NCI-H1092 (cell line): ENCODE results near the gene ITIH4.

ENCODE experiments used
- DNase-seq: peaks from one replicate; lab custom pipeline; 2025; lab: John Stamatoyannopoulos, UW

The ITIH4 gene

GRCh38 chr3:52830535-52831258 lies at the start of gene ITIH4:
Gene ITIH4 (minus strand): TSS chr3:52830672. CDS start chr3:52830642, 30 bp downstream.
- no peak for DNase-seq

- DNase-seq = no peak
Measured at GRCh38 chr3:52880047-52880446, 49.6 kb upstream of the ITIH4 start.

- no peak for DNase-seq
Measured at GRCh38 chr3:52879581-52879980, 49.1 kb upstream of the ITIH4 start.

GRCh38 chr3:52879090-52879489 lies 48.6 kb upstream of the ITIH4 start:
- no peak for DNase-seq

- DNase-seq = no peak
Measured at GRCh38 chr3:52877085-52877484, 46.6 kb upstream of the ITIH4 start.

- DNase-seq = no peak
Measured at GRCh38 chr3:52874864-52875587, 44.6 kb upstream of the ITIH4 start.

- no peak for DNase-seq
Measured at GRCh38 chr3:52874160-52874701, 43.8 kb upstream of the ITIH4 start.

- no peak for DNase-seq
Measured at GRCh38 chr3:52873433-52874159, 43.1 kb upstream of the ITIH4 start.

GRCh38 chr3:52872245-52872644 lies 41.8 kb upstream of the ITIH4 start:
- no peak for DNase-seq

- DNase-seq = no peak
Measured at GRCh38 chr3:52871761-52872160, 41.3 kb upstream of the ITIH4 start.

- no peak for DNase-seq
Measured at GRCh38 chr3:52870471-52870870, 40.0 kb upstream of the ITIH4 start.

- DNase-seq = no peak
Measured at GRCh38 chr3:52866427-52866826, 36.0 kb upstream of the ITIH4 start.

GRCh38 chr3:52865994-52866393 lies 35.5 kb upstream of the ITIH4 start:
- no peak for DNase-seq

GRCh38 chr3:52860424-52860768 lies 29.9 kb upstream of the ITIH4 start:
- no peak for DNase-seq

GRCh38 chr3:52859686-52860423 lies 29.4 kb upstream of the ITIH4 start:
- DNase-seq = peak; percentile 50

GRCh38 chr3:52857864-52858263 lies 27.4 kb upstream of the ITIH4 start:
- DNase-seq = no peak

- DNase-seq = no peak
Measured at GRCh38 chr3:52857133-52857532, 26.7 kb upstream of the ITIH4 start.

- DNase-seq = no peak
Measured at GRCh38 chr3:52856666-52857065, 26.2 kb upstream of the ITIH4 start.

GRCh38 chr3:52854013-52854412 lies 23.5 kb upstream of the ITIH4 start:
- no peak for DNase-seq

- no peak for DNase-seq
Measured at GRCh38 chr3:52852419-52852818, 21.9 kb upstream of the ITIH4 start.

- peak; percentile 12 for DNase-seq
Measured at GRCh38 chr3:52851348-52851747, 20.9 kb upstream of the ITIH4 start.

GRCh38 chr3:52849656-52850055 lies 19.2 kb upstream of the ITIH4 start:
- no peak for DNase-seq
